Activated naive CD4-positive, alpha-beta T cell treated with anti-CD3 and anti-CD28 coated beads, Interleukin-2, amount 50 U/mL, for 16 hours (primary cell): ENCODE results near the gene GJB1.
"Not testable (repeated sequence)": the region's sequence is repeated elsewhere in the genome, so short reads cannot be mapped to it uniquely, and the experiment has no call there.

ENCODE experiments used
- DNase-seq: peaks from one replicate; pipeline ENCODE4 v3.0.0-alpha.2; 2020

The GJB1 gene

GRCh38 chrX:71256856-71257255 is 33.8 kb downstream of the GJB1 start:
- DNase-seq: no peak

DNA sequence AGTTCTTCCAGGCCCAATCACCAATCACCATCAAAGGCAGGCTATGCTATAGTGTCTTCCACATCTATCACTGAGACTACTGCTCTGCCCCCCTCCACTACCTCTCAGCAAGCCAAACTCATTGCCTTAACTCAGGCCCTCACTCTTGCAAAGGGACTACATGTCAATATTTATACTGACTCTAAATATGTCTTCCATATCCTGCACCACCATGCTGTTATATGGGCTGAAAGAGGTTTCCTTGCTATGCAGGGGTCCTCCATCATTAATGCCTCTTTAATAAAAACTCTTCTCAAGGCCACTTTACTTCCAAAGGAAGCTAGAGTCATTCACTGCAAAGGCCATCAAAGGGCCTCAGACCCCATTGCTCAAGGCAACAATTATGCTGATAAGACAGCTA is 45.6 kb downstream of the GJB1 start:
- not testable (repeated sequence) for DNase-seq

DNA sequence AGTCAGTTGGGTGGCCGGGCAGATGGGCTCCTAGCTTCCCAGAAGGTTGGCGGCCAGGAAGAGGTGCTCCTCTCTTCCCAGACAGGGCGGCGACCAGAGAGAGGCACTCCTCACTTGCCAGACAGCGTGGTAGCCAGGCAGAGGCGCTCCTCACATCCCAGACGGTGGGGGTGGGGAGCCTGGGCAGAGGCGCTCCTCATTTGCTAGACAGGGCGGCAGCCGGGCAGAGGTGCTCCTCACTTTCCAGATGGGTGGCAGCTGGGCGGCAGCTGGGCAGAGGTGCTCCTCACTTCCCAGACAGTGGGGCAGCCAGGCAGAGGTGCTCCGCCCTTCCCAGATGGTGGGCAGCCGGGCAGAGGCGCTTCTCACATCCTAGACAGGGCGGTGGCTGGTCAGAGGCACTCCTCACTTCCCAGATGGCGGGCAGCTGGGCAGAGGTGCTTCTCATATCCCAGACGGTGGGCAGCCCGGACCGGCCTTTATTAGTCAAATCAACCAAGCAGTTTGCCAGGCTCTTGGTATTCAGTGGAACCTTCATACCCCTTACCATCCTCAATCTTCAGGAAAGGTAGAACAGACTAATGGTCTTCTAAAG is 46.9 kb downstream of the GJB1 start:
- DNase-seq: no peak

GRCh38 chrX:71272313-71272712 is 49.3 kb downstream of the GJB1 start:
- not testable (repeated sequence) for DNase-seq
